PC-9 (cell line): ENCODE data around the gene FAM210B. TPM values are rescaled to one million over a fixed set of nuclear protein-coding genes. Genes with fewer than 3 reads are reported as not detected.

Experiments
- BruUV-seq: library from RNA; stranded (reverse); fragments of 400-500 nt; replicated peaks from 2 replicates; lab custom pipeline; 2021; lab: Mats Ljungman, UMichigan
- CTCF ChIA-PET: fragments of 300-600 bp; sonication (Branson Sonifier 250); formaldehyde crosslinking; loops from one replicate; lab custom pipeline; 2022; ENCODE audit warnings: antibody characterized with exemption; lab: Charles Lee
- POLR2A ChIA-PET: fragments of 300-600 bp; sonication (Branson Sonifier 250); formaldehyde crosslinking; loops from one replicate; lab custom pipeline; 2022; ENCODE audit warnings: antibody characterized with exemption; ENCODE audit not compliant: unreplicated experiment; lab: Charles Lee
- DNase-seq, 2 experiments: peaks; one replicate each; pipeline versions ENCODE4 v3.0.0 to v3.0.0-alpha.2; 2015 to 2022; ENCODE audit warnings: mixed read lengths in 1 of 2
- H2AFZ ChIP-seq: fragments of 200-600 bp; sonication (generic); 2 replicates; pipeline ENCODE4 v1.8.1; 2017; ENCODE audit warnings: antibody characterized with exemption
- H3F3A ChIP-seq: fragments of 200-600 bp; sonication (generic); 2 replicates; pipeline ENCODE4 v1.8.1; 2017; ENCODE audit warnings: antibody characterized with exemption, mild to moderate bottlenecking, low read depth; ENCODE audit not compliant: insufficient read depth
- H3K27ac ChIP-seq: fragments of 200-600 bp; sonication (generic); 2 replicates; pipeline ENCODE4 v1.6.1; 2016; ENCODE audit warnings: mixed run types
- H3K27me3 ChIP-seq: fragments of 200-600 bp; sonication (generic); 2 replicates; pipeline ENCODE4 v1.6.1; 2016; ENCODE audit warnings: low read depth, mixed run types; ENCODE audit not compliant: insufficient read depth
- H3K36me3 ChIP-seq: fragments of 200-600 bp; sonication (generic); 2 replicates; pipeline ENCODE4 v1.6.1; 2016; ENCODE audit warnings: low read depth, mixed run types
- H3K4me1 ChIP-seq: fragments of 200-600 bp; sonication (generic); replicated peaks from 2 replicates; pipeline ENCODE4 v1.6.1; 2016; ENCODE audit warnings: mixed run types; ENCODE audit not compliant: insufficient read depth
- H3K4me2 ChIP-seq: fragments of 200-600 bp; sonication (generic); 2 replicates; pipeline ENCODE4 v1.6.1; 2017; ENCODE audit warnings: mixed run types
- H3K4me3 ChIP-seq: fragments of 200-600 bp; sonication (generic); 2 replicates; pipeline ENCODE4 v1.6.1; 2016; ENCODE audit warnings: mixed run types
- H3K79me2 ChIP-seq: fragments of 200-600 bp; sonication (generic); 2 replicates; pipeline ENCODE4 v1.6.1; 2017; ENCODE audit warnings: low read depth, mixed run types
- H3K9me2 ChIP-seq: fragments of 200-600 bp; sonication (generic); 2 replicates; pipeline ENCODE4 v1.8.1; 2017; ENCODE audit warnings: mild to moderate bottlenecking; ENCODE audit not compliant: insufficient read depth
- H3K9me3 ChIP-seq: fragments of 200-600 bp; sonication (generic); 2 replicates; pipeline ENCODE4 v1.8.1; 2016; ENCODE audit warnings: low read depth; ENCODE audit not compliant: insufficient read depth
- H4K20me1 ChIP-seq: fragments of 200-600 bp; sonication (generic); 2 replicates; pipeline ENCODE4 v1.8.1; 2017; ENCODE audit not compliant: insufficient read depth
- CTCF ChIP-seq: fragments of 200-600 bp; sonication (generic); conservative IDR thresholded peaks from 2 replicates; pipeline ENCODE4 v1.6.1; 2017; ENCODE audit warnings: mixed run types, antibody characterized with exemption, mild to moderate bottlenecking, moderate library complexity
- EZH2 ChIP-seq: fragments of 200-600 bp; sonication (generic); IDR thresholded peaks from 2 replicates; pipeline ENCODE4 v1.8.0; 2017; ENCODE audit warnings: antibody characterized with exemption, low read depth
- intact Hi-C: fragments of 100-400 bp; cut with micrococcal nuclease; formaldehyde crosslinking; loops from one replicate; pipeline ENCODE4 v1.10.0; 2022; ENCODE audit not compliant: unreplicated experiment
- total RNA-seq: library from RNA; stranded (reverse); gene quantifications from 2 replicates; pipeline ENCODE4 v1.2.3, GENCODE V29; 2021

The FAM210B gene
- total RNA-seq, 1 experiment from 2014 or later, result 21.4 TPM

- Histone ChIP-seq H3K4me2 (no peak overlapping the region), H3F3A (no peaks in the 10 kb centered on the region), H4K20me1 (0 out of 2 replicates have a peak, but pooled peaks cover 3% of the 10 kb centered on the region), H3K9me2 (no peaks in the 10 kb centered on the region), H3K9me3 (no peaks in the 10 kb centered on the region), H3K36me3 (no peaks in the 10 kb centered on the region), H2AFZ (no peak overlapping the region), H3K4me3 (no peak overlapping the region), H3K4me1 (no peaks in the 10 kb centered on the region), H3K27me3 (peaks cover 96% of the 10 kb centered on the region), H3K79me2 (no peaks in the 10 kb centered on the region), H3K27ac (no peak overlapping the region)
- intact Hi-C loops, result no loop called here
- CTCF ChIA-PET, result no interaction called here
- no TSS peak for BruUV-seq
- DNase-seq, result no peak
- POLR2A ChIA-PET, result no interaction called here
- TF ChIP-seq EZH2 (no peak), CTCF (no peak)
These were observed 6.3 kb upstream of the FAM210B start for GRCh38 chr20:56352345-56353055.

- H4K20me1 ChIP-seq, result 0 out of 2 replicates have a peak, but pooled peaks cover 3% of the 10 kb centered on the region
- H3F3A ChIP-seq, result peaks cover 7% of the 10 kb centered on the region
- H3K9me2 ChIP-seq, result no peaks in the 10 kb centered on the region
- H3K4me3 ChIP-seq, result no peak overlapping the region
- no peaks in the 10 kb centered on the region for H3K9me3 ChIP-seq
- H3K4me1 ChIP-seq, result peaks cover 6% of the 10 kb centered on the region
- CTCF ChIA-PET, result no interaction called here
- TF ChIP-seq CTCF (no peak), EZH2 (no peak)
- intact Hi-C loops, result no loop called here
- peaks cover 88% of the 10 kb centered on the region for H3K27me3 ChIP-seq
- H3K27ac ChIP-seq, result no peak overlapping the region
- H3K36me3 ChIP-seq, result no peaks in the 10 kb centered on the region
- H3K4me2 ChIP-seq, result no peak overlapping the region
- POLR2A ChIA-PET, result no interaction called here
- no peak overlapping the region for H2AFZ ChIP-seq
- no peak for DNase-seq
- BruUV-seq, result no TSS peak
- no peaks in the 10 kb centered on the region for H3K79me2 ChIP-seq
These were observed 5.4 kb upstream of the FAM210B start for GRCh38 chr20:56353356-56353755.

GRCh38 chr20:56358070-56358469 is 704 bp upstream of the FAM210B start:
- H3F3A ChIP-seq, result peaks cover 9% of the 10 kb centered on the region
- H4K20me1 ChIP-seq, result 0 out of 2 replicates have a peak, but pooled peaks cover 3% of the 10 kb centered on the region
- H3K27me3 ChIP-seq, result peaks cover 41% of the 10 kb centered on the region
- no peak for TF ChIP-seq EZH2
- TF ChIP-seq CTCF, result no peak
- peaks cover 17% of the 10 kb centered on the region for H3K4me1 ChIP-seq
- intact Hi-C loops, result no loop called here
- peak overlapping the region; percentile 71 for H2AFZ ChIP-seq
- H3K9me3 ChIP-seq, result no peaks in the 10 kb centered on the region
- peak overlapping the region; percentile 81 for H3K4me2 ChIP-seq
- POLR2A ChIA-PET, result no interaction called here
- H3K27ac ChIP-seq, result no peak overlapping the region
- H3K36me3 ChIP-seq, result no peaks in the 10 kb centered on the region
- H3K9me2 ChIP-seq, result no peaks in the 10 kb centered on the region
- H3K4me3 ChIP-seq, result peak overlapping the region; percentile 59; the same call in 1 of the 2 replicates
- CTCF ChIA-PET, result no interaction called here
- DNase-seq, result peak in 1 of 2 experiments; percentile 74
- BruUV-seq, result no TSS peak
- H3K79me2 ChIP-seq, result no peaks in the 10 kb centered on the region
